ENCODE data around the gene MYO10.

DNA sequence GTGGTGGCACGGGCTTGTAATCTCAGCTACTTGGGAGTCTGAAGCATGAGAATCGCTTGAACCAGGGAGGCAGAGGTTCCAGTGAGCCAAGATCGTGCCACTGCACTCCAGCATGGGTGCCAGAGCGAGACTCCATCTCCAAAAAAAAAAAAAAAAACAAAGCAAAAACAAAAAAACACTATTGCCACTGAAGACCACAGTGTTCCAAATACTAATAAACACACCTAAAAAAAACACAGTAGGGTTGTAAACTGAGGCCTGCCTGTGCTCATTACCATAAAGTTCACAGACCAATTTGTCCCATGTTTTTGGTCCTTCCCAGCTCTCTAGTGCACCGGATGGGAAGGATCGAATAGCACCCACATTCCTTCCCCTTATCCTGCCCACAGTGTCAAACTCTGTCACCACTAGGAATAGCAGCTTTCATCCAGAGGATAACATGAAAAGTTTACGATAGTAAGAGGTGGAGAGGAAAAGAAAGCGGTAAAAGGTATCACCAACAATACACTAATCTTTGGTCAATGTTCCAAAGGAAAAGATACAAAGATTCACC is 49.2 kb downstream of the MYO10 start:
- TF ChIP-seq, protein P1, sequence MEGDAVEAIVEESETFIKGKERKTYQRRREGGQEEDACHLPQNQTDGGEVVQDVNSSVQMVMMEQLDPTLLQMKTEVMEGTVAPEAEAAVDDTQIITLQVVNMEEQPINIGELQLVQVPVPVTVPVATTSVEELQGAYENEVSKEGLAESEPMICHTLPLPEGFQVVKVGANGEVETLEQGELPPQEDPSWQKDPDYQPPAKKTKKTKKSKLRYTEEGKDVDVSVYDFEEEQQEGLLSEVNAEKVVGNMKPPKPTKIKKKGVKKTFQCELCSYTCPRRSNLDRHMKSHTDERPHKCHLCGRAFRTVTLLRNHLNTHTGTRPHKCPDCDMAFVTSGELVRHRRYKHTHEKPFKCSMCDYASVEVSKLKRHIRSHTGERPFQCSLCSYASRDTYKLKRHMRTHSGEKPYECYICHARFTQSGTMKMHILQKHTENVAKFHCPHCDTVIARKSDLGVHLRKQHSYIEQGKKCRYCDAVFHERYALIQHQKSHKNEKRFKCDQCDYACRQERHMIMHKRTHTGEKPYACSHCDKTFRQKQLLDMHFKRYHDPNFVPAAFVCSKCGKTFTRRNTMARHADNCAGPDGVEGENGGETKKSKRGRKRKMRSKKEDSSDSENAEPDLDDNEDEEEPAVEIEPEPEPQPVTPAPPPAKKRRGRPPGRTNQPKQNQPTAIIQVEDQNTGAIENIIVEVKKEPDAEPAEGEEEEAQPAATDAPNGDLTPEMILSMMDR (IDR thresholded peaks at IDR 0.05), result no peak
- TF ChIP-seq PRRX2 (CRISPR knock-in tag; IDR thresholded peaks at IDR 0.05), result no peak
